Measurements from ENCODE around the gene RXRA. TPM values are rescaled to one million over a fixed set of nuclear protein-coding genes. Genes with fewer than 3 reads are reported as not detected.

Gene RXRA
- total RNA-seq, 4 donors from 2014 or later = 17.1 to 84.6 (median 24.0) TPM

- no peak overlapping the region for H3K4me3 ChIP-seq
Measured at GRCh38 chr9:134395002-134395517, 68.8 kb downstream of the RXRA start.

GRCh38 chr9:134395737-134396257, 69.5 kb downstream of the RXRA start:
- H3K27ac ChIP-seq = no peak overlapping the region
- H3K27me3 ChIP-seq = no peaks in the 10 kb centered on the region
- no peaks in the 10 kb centered on the region for H3K9me3 ChIP-seq
- H3K36me3 ChIP-seq = no peaks in the 10 kb centered on the region
- DNase-seq = no peak
- no peak overlapping the region for H3K4me3 ChIP-seq
- TF ChIP-seq, protein P1, sequence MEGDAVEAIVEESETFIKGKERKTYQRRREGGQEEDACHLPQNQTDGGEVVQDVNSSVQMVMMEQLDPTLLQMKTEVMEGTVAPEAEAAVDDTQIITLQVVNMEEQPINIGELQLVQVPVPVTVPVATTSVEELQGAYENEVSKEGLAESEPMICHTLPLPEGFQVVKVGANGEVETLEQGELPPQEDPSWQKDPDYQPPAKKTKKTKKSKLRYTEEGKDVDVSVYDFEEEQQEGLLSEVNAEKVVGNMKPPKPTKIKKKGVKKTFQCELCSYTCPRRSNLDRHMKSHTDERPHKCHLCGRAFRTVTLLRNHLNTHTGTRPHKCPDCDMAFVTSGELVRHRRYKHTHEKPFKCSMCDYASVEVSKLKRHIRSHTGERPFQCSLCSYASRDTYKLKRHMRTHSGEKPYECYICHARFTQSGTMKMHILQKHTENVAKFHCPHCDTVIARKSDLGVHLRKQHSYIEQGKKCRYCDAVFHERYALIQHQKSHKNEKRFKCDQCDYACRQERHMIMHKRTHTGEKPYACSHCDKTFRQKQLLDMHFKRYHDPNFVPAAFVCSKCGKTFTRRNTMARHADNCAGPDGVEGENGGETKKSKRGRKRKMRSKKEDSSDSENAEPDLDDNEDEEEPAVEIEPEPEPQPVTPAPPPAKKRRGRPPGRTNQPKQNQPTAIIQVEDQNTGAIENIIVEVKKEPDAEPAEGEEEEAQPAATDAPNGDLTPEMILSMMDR (IDR thresholded peaks at IDR 0.05) = no peak
- TF ChIP-seq POLR2A (IDR thresholded peaks at IDR 0.05) = no peak
- H3K4me1 ChIP-seq = peaks cover 0 to 15% of the 10 kb centered on the region in 2 donors
- intact Hi-C loops (cut with DNase I; ENCODE audit: low total_unique reads) = no loop called here

More at GRCh38 chr9:134395002-134395517, 68.8 kb downstream of the RXRA start:
- Histone ChIP-seq H3K27me3 (no peaks in the 10 kb centered on the region), H3K27ac (no peak overlapping the region), H3K9me3 (no peaks in the 10 kb centered on the region), H3K4me1 (peaks cover 0 to 16% of the 10 kb centered on the region in 2 donors), H3K36me3 (no peaks in the 10 kb centered on the region)
- DNase-seq = no peak
- intact Hi-C loops (cut with DNase I; ENCODE audit: low total_unique reads) = no loop called here
- no peak for TF ChIP-seq POLR2A (IDR thresholded peaks at IDR 0.05)
- TF ChIP-seq, protein P1 (IDR thresholded peaks at IDR 0.05) = no peak

GRCh38 chr9:134396258-134396742, 70.0 kb downstream of the RXRA start:
- TF ChIP-seq, protein P1 (IDR thresholded peaks at IDR 0.05) = no peak
- no peak for TF ChIP-seq POLR2A (IDR thresholded peaks at IDR 0.05)
- intact Hi-C loops (cut with DNase I; ENCODE audit: low total_unique reads) = no loop called here
- peaks cover 0 to 15% of the 10 kb centered on the region in 2 donors for H3K4me1 ChIP-seq

GRCh38 chr9:134396825-134397224, 70.6 kb downstream of the RXRA start:
- Histone ChIP-seq H3K9me3 (no peaks in the 10 kb centered on the region), H3K27ac (no peak overlapping the region), H3K4me3 (no peak overlapping the region), H3K36me3 (no peaks in the 10 kb centered on the region), H3K4me1 (peaks cover 0 to 15% of the 10 kb centered on the region in 2 donors), H3K27me3 (no peaks in the 10 kb centered on the region)
- intact Hi-C loops (cut with DNase I; ENCODE audit: low total_unique reads) = no loop called here
- no peak for DNase-seq
- no peak for TF ChIP-seq POLR2A (IDR thresholded peaks at IDR 0.05)
- TF ChIP-seq, protein P1 (IDR thresholded peaks at IDR 0.05) = no peak

More at GRCh38 chr9:134396258-134396742, 70.0 kb downstream of the RXRA start:
- no peak overlapping the region for H3K4me3 ChIP-seq
- no peak overlapping the region for H3K27ac ChIP-seq
- H3K9me3 ChIP-seq = no peaks in the 10 kb centered on the region
- DNase-seq = no peak
- no peaks in the 10 kb centered on the region for H3K27me3 ChIP-seq
- H3K36me3 ChIP-seq = no peaks in the 10 kb centered on the region

DNA sequence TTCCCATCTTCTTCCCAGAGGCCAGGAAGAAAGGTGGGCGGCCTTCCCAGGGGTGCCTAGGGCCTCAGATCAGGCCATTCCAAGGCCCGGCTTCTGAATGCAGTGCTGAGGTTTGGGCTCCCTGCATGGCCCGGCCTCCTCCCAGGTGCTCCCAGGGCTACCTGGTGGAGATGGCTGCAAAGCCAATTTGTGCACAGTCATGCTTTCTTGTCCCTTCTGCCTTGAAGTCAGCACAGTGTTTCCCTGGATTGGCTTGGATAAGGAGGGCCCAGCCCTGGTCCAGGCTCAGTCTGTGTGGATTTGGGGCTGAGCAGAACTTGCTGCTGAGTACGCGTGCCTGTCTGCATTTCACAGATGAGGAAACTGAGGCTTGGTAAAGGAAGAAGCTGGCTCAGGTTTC, 72.5 kb downstream of the RXRA start:
- DNase-seq = no peak
- Histone ChIP-seq H3K27ac (no peak overlapping the region), H3K27me3 (no peaks in the 10 kb centered on the region), H3K36me3 (no peaks in the 10 kb centered on the region), H3K4me1 (peaks cover 0 to 33% of the 10 kb centered on the region in 2 donors), H3K9me3 (no peaks in the 10 kb centered on the region), H3K4me3 (no peak overlapping the region)
- intact Hi-C loops (cut with DNase I; ENCODE audit: low total_unique reads) = no loop called here
- TF ChIP-seq, protein P1 (IDR thresholded peaks at IDR 0.05) = no peak
- TF ChIP-seq POLR2A (IDR thresholded peaks at IDR 0.05) = no peak
